ENCODE measurements around the gene NYNRIN.

DNA sequence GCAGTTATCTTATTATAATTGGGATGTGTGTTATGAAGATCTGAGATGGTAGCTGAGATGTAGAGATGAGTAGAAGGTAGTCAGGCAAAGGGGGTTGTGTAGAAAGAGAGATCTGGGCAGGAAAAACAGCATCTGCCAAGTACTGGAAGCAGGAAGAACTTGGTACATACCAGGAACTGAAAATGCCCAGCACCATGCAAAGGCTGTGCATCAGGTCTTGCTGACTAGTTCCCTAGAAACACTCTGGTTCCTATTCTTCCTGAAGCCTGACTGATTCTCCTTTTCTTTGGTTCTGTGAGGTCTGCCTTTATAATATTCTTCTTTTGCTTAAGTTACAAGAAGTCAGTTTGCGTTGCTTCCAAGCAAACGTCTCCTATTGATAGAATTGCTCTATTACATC, 37.5 kb upstream of the NYNRIN start:
- no peak for TF ChIP-seq POLR2A (IDR thresholded peaks at IDR 0.05)
- TF ChIP-seq, protein P1, sequence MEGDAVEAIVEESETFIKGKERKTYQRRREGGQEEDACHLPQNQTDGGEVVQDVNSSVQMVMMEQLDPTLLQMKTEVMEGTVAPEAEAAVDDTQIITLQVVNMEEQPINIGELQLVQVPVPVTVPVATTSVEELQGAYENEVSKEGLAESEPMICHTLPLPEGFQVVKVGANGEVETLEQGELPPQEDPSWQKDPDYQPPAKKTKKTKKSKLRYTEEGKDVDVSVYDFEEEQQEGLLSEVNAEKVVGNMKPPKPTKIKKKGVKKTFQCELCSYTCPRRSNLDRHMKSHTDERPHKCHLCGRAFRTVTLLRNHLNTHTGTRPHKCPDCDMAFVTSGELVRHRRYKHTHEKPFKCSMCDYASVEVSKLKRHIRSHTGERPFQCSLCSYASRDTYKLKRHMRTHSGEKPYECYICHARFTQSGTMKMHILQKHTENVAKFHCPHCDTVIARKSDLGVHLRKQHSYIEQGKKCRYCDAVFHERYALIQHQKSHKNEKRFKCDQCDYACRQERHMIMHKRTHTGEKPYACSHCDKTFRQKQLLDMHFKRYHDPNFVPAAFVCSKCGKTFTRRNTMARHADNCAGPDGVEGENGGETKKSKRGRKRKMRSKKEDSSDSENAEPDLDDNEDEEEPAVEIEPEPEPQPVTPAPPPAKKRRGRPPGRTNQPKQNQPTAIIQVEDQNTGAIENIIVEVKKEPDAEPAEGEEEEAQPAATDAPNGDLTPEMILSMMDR (IDR thresholded peaks at IDR 0.05), result no peak
